ENCODE data around the gene ARHGEF16.
A peak's percentile ranks its signal among the peaks of the same experiment; 100 is the strongest.

ARHGEF16 gene

DNA sequence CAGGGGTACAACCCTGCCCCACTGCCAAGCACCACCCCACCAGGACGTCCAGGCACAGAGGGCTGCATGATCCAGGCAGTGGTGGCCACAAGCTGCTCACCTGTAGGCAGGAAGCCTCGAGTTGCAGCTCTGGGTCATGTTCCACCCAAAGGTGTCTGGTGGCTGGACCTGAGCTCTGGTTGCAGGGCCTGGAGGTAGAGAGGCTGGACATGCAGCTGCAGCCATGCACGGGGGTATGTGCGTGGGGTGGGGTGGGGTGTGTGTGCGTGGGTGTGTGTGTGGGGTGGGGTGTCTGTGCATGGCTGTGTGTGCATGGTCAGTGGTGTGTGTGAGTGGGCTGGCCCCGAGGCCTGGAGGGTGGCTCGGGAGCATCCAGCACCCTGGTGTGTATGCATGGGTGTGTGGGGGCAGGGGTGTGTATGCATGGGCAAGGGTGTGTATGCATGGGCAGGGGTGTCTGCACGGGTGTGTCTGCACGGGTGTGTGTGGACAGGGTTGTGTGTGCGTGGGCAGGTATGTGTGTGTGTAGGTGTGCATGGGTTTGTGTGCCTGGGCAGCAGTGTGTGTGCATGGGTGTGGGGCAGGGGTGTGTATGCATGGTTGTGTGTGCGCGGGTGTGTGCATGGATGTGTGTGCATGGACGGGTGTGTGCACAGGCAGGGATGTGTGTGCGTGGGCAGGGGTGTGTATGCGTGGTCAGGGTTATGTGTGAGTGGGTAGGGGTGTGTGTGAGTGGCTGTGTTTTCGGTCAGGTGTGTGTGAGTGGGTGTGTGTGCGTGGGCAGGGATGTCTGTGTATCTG, 15.6 kb downstream of the ARHGEF16 start:
- DNase-seq: no peak

DNA sequence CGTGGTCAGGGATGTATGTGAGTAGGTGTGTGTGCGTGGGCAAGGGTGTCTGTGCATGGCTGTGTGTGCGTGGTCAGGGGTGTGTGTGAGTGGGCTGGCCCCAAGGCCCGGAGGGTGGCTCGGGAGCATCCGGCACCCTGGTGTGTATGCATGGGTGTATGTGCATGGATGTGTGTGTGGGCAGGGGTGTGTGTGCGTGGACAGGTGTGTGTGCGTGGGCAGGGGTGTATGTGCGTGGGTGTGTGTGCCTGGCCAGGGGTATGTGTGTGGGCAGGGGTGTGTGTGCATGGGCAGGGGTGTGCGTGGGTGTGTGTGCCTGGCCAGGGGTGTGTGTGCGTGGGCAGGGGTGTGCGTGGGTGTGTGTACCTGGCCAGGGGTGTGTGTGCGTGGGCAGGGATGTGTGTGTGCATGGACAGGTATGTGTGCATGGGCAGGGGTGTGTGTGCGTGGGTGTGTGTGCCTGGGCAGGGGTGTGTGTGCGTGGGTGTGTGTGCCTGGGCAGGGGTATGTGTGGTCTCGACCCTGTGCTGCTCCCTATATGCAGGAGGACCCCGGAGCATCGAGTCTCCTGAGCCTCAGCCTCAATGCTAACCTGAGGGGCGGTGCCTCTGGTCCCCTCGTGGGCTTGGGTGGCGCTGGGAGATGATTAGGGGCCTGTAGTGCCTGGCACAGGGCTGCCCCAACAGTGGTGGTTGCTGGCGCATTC, 16.3 kb downstream of the ARHGEF16 start:
- DNase-seq: no peak

DNA sequence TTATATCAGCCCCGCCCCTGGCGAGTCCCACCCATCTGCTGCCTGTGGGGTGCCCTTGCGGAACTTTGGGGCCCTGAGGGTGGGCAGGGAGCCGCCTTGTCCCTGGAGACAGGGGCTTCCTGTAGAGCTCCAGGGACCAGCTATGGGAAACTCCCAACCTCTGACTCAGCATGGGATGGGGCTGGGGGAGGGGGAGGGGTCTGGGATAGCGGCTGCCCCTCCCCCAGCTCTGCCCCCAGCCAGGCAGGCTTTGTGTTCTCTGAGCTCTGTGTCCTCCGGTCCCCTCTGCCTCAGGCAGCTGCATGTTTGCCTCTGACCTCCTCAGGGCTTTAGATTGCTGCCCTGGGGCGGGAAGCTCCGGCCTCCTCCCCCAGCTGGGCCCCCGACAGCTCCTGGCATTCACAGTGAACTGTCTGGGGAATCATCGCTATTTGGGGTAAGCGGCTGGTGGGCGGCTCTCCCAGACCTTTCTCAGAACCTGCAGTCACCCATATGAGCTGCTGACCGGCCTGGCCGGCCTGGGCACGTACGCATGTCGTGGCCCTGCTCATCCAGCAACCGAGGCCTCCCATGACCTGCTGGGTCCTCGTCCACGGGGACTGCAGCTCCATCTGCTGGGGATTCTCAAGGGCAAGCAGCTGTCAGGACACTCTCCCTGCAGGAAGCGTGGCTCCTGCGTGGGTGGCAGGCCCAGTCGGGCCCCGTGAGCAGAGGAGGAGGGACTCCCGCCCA, 17.1 kb downstream of the ARHGEF16 start:
- DNase-seq: no peak

DNA sequence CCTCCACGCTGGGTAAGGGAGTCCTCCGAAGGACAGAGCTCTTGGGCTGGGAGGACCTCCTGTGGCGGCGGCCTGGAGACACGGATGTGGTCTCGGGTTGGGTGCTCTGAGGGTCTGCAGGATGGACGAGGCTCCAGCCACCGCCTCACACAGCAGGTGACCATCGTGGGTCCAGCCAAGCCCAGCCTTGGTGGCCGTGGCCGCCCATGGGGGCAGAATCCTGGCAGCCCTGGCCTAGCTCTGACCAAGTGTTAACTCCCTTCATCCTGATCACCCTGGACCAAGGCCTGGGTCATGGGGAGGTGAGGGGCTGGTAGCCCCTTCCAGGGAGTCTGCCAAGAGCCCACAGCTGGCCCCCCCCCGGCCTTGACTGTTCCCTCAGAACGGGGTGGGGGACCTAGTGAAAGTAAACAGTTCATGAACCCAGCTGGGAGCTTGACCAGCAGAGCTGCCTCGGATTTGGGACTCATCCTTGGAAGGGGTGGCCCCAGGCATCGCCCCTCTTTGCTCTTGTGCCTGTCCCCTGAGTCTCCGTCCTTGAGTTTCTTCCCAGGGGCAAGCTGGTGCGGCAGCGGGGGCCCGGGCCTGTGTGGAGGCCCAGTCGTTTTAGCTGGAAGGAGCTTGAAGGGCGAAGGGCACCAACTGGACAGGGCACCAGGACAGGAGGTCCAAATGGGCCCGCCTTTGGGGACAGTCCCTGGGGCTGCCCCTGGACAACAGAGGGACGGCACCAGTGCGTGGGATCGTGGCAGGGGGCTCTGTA, 17.8 kb downstream of the ARHGEF16 start:
- DNase-seq: no peak

DNA sequence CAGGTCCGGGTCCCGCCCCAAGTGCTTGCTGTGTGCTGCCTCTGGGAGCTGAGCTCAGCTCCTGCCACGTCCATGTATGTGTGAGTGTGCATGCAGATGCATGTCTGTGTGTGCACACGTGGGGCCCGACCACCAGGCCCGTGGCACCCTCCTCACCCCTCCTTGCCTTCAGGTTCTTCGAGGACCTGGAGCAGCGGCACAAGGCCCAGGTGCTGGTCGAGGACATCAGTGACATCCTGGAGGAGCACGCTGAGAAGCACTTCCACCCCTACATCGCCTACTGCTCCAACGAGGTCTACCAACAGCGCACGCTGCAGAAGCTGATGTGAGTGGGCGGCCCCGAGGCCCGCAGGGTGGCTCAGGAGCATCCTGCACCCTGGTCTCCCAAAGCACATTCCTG, 18.4 kb downstream of the ARHGEF16 start:
- no peak for DNase-seq

DNA sequence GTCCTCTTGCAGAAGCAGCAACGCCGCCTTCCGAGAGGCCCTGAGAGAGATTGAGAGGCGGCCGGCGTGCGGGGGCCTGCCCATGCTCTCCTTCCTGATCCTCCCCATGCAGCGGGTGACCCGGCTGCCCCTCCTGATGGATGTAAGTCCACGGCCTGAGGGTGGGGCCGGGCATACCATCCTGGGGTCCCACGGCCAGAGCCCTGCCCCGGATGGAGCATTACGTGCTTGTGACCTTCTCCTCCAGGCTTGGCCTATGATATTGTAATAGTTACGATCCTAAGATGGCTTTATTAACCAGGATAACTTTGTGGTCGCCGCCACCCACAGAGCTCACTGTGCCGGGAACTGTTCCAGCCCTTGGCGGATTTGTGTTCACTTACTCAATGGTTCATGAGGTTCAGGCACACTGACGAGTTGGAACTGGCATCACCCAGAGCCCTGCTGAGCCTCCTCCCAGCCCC, 18.9 kb downstream of the ARHGEF16 start:
- no peak for DNase-seq

DNA sequence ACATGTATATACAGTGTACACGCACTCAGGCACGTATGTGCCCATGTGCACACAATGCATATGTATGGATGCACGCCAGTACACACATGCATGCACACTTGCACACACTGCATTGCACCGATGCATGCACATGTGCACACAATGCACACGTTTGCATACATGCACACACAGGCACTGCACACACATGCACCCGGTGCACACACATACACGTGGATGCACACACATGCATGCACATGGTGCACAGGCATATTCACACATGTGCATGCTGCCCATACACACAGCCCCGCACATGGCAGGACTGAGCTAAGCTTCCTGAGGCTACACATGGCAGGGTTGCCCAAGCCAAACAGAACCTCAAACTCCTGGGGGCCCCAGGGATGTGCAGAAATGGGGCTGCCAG, 19.6 kb downstream of the ARHGEF16 start:
- no peak for DNase-seq

DNA sequence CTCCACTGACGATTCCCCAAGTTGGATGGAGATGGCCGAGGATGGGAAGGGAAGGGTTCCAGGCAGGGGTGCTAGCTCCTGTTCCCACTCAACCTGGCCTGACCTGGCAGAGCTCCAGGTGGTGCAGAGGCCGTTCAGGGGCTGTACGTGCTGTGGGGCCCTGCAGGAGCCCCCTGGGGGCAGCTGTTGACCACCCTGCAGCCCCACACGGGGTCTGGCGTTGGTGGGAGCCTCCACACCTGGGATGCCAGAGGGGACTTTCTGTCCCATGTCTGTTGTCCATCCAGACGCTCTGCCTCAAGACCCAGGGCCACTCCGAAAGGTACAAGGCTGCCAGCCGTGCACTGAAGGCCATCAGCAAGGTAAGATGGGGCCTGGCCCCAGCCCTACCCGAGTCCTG, 20.0 kb downstream of the ARHGEF16 start:
- no peak for DNase-seq

DNA sequence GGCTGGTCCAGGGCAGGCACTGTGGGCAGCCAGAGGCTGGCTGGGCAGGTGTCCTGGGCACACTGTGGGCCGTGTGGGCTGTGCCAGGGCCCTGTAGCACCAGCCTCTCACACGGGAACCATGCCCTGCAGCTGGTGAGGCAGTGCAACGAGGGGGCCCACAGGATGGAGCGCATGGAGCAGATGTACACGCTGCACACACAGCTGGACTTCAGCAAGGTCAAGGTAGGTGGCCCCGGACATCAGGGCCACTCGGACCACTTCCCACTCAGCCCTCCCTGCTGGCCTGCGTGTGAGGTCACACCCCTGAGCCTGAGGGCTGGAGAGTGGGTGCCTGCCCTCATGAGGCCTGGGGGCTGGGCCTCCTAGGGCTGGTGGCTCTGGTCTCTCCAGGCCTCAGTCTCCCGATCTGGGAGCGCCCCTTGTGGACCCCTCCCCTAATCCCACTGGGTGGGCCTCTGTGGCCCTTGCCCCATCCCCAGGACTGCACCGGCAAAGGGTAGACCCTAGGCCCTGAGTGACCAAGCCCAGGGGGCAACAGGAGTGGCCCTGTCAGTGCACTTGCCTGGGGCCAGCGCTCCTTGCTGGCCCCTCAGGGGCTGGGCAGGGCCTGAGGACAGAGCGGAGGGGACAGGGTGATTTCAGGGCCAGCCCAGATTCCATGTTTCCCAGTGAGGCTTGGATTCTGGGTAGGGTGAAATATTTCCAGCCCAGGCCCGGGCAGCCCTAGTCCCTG, 21.5 kb downstream of the ARHGEF16 start:
- no peak for DNase-seq

DNA sequence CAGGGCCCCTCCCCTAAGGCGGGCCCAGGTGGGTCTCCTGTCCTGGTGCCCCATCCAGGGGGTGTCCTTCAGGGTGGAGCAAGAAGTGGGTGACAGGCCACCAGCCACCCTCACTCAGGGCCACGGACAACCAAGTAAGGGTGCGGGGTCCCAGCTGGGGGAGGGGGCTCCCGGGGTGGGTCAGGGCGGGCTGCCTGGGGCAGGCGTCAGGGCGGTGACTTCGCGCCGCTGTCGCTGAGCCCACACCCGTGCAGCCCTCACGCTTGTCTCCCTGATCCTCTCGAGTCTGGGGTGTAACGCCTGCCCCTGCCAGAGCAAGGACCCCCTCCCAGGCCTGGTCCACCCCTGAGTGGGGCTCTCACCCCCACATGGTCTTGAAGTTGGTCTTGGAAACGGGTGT, 22.2 kb downstream of the ARHGEF16 start:
- DNase-seq: no peak

DNA sequence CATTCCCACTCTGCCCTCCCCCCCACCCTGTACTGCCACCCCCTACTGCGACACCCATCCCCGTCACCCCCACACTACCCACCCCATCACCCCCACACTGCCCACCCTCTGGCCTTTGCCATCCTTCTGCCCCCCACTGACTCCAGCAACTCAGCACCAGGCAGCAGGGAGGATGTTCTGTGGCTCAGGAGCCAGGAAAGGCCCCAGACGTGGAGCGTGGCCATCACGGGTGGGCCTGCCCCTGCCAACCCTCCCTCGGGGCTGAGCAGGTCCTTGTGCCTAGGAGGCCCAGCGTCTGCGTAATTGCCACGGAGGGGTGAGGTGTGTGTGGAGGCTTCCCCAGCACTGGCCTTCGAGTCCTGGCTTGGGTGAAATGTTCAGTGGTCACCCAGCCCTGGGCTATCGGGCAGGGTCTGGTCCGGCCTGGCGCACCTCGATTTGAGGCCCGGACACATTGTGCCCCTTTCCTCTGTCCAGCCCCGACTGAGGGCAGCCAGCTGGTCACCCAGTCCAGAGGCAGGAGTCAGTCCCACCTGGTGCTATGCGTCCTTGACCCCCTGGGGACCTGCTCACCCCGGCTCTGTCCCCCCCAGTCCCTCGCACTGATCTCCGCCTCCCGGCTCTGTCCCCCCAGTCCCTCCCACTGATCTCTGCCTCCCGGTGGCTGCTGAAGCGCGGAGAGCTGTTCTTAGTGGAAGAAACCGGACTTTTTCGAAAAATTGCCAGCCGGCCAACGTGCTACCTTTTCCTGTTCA, 23.0 kb downstream of the ARHGEF16 start:
- no peak for DNase-seq

DNA sequence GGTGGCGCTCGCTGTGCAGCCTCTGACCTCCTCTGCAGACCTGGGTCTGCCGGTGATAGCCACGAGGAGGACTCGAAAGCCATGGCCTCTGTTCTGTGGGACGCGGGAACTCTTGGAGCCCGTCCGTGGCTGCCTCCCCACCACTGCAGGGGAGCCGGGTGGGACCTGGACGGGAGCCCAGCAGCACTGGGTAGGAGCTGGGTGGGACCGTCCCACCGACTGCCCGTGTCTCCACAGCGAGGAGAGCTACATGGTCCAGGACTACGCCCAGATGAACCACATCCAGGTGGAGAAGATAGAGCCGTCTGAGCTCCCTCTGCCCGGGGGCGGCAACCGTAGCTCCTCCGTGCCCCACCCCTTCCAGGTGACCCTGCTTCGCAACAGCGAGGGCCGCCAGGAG, 23.7 kb downstream of the ARHGEF16 start:
- no peak for DNase-seq

DNA sequence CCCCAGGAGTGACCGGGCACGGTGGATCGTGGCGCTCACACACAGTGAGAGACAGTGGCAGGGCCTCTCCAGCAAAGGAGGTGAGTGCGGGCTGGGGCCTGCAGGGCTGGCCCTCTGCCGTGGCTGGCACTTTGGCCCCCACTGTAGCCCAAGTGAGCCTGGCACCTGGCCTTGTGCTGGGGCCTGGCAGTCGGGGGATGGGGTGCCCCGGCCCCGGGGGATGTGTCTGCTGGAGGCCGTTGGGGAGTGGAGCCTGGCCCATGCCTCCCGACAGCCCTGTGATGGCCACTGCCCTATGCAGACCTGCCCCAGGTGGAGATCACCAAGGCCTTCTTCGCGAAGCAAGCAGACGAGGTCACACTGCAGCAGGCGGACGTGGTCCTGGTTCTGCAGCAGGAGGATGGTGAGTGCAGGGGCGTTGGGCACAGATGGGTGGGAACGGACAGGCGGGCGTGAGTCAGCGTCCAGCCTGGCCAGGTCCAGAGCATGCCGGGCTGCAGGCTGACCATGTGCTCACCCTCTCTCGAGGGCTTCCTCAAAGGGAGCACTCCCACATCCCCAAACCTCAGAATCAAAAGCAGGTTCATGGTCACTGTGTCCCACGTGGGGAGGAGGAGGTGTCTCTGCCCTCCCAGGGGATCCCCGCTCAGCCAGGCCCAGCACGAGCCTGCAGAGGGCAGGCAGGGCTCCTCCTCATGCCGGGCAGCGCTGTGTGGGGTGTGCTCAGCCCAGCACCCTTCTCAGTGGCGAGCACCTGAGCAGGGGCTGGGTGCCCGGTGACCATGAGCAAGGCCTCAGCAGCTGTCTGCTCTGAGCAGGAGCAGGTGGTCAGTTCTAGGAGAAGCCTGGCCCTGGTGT, 25.3 kb downstream of the ARHGEF16 start:
- DNase-seq: no peak

DNA sequence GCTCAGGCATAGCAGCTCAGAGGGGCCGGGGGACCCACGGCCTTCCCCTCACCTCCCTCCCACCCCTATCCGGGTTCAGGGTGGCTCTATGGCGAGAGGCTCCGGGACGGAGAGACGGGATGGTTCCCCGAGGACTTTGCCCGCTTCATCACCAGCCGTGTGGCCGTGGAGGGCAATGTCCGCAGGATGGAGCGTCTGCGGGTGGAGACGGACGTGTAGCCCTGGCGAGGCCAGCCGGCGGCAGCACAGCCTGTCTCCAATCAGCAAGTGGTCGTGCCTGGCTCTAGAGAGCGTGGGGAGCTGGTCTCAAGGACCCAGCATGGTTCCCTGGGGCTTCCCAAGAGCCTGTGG, 25.9 kb downstream of the ARHGEF16 start:
- no peak for DNase-seq

DNA sequence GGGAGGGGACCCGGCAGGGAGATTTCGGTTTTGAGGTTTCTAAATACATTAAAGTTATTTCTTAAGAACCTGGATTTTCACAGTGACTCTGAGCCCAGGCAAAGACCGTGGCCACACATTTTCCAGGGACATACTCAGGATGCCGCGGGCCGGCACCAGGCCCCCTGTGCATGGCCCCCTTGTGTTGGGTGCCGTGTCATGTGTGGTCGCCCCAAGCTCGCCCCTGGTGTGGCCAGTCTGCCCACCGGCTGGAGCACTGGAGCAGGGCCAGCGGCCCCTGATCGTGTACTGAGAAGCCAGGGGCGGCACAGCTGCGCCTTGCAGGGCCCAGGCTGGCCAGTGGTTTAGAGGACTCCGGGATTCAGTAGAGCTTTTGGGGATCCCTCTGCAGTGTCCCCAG, 26.6 kb downstream of the ARHGEF16 start:
- DNase-seq: no peak

DNA sequence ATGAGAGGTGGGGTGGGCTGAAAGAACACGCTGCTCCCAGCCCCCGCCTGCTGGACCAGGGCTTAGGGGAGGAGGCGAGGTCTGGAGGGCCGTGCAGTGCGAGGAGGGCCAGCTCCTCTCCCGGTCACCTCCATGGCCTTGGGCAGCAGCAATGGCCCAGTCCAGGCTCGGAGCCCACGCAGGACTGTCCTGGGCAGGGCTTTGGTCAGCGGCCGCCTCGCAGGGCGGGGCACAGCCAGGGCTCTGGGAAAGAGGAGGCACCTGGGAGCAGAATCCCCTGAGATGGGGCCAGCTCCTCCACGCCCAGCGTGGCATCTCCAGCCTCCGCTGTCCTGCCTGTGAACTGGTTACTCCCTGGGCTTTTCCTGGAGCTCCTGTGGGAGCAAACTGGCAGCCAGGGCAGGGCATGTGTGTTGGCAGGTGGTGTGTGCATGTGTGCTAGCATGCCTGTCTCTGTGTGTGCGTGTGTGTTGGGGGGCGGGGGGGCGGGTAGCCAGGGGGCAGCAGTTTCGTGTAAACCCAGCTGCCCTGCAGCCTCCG, 27.4 kb downstream of the ARHGEF16 start:
- DNase-seq: no peak

DNA sequence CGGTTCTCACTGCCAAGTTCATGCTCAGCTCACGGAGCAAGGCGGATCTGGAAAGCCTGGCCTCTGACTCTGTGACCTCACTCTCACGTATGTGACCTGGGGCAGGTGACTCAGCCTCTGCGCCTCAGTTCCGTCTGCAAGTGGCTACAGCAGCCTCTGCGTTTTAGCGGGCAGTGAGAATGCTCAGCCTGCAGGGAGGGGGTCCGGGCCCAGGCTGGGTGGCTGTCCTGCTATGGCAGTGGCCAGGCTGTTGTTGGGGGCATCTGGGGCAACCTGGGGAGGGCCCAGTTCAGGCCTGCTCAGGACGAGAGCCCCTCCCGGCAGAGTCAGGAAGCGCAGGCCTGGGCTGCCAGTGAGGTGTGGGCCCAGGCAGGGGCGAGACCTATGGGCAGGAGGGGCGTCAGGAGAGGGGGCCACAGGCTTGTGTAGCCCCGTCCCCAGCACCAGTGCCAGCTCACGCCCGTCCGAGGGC, 27.9 kb downstream of the ARHGEF16 start:
- DNase-seq: peak; percentile 11

DNA sequence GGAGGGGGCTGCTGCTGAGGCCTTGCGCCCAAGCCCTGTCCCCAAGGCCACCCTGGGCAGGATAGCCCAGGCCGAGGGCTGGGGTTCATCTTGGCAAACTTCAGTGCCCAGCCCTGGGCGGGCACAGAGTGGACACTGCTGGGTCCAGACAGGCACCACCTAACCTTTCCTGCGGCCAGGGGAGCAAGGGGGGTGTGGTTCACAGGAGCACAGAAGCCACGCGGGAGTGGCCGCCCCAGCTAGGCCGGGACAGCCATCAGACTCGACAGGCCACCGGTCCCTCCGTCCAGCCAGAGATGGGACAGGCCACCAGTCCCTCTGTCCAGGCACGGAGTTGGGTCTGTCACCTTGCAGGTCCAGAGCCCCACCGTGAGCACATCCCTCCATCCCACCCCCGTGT, 28.9 kb downstream of the ARHGEF16 start:
- no peak for DNase-seq

DNA sequence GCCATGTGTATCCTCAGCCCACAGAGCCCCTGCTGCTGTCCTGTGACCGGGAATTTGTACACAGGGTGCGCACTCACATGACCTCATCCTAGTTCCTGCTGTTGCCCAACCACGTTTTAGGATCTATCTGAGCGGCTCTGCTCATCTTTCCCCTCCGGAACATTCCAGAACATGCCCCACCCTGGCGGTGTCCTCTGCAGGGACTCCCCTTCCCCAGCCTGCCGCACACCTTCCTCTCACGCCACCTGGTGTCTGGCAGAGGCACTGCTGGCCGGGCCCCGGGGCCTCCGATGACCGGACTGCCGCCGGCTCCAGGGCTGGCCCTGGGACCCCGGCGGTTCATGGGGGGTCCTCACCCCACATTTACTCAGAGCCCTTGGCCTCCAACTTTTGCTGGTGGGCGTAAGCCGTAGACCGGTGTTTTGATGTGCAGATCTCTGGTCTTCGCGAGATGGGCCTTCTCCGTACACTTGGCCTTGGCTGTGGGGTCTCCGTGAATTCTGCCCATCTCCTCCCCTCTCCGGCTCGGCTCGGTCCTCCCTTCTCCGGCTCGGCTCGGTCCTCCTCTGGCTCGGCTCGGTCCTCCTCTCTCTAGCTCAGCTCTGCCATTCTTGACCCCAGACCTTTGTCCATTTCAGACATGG, 29.5 kb downstream of the ARHGEF16 start:
- DNase-seq: peak; percentile 39

DNA sequence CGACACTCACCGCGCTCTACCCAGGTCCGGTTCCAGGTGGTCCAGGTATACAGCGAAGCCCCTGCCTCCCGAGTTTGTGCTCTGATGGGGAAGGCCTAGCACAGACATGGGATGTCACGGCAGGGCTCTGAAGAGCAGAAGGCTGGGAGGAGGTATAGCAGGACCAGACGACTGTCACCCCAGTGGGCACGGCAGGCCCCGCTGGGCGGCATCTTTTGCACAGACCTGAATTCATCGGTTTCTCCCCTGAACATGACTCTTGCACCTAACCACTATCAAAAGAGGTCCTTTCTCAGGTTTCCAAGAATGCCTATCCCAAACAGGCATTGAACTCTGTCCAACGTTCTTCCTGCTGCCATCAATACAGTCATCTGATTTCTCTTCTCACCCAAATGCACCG, 30.6 kb downstream of the ARHGEF16 start:
- no peak for DNase-seq
